Activated T-cell treated with anti-CD3 and anti-CD28 coated beads for 1 hour (primary cell): Measurements from ENCODE around the gene STK24.
"Not testable (repeated sequence)": the region's sequence is repeated elsewhere in the genome, so short reads cannot be mapped to it uniquely, and the experiment has no call there.

ENCODE experiments used
- DNase-seq: peaks from one replicate; pipeline ENCODE4 v3.0.0-alpha.2; 2020; ENCODE audit warnings: low read depth

Gene STK24

DNA sequence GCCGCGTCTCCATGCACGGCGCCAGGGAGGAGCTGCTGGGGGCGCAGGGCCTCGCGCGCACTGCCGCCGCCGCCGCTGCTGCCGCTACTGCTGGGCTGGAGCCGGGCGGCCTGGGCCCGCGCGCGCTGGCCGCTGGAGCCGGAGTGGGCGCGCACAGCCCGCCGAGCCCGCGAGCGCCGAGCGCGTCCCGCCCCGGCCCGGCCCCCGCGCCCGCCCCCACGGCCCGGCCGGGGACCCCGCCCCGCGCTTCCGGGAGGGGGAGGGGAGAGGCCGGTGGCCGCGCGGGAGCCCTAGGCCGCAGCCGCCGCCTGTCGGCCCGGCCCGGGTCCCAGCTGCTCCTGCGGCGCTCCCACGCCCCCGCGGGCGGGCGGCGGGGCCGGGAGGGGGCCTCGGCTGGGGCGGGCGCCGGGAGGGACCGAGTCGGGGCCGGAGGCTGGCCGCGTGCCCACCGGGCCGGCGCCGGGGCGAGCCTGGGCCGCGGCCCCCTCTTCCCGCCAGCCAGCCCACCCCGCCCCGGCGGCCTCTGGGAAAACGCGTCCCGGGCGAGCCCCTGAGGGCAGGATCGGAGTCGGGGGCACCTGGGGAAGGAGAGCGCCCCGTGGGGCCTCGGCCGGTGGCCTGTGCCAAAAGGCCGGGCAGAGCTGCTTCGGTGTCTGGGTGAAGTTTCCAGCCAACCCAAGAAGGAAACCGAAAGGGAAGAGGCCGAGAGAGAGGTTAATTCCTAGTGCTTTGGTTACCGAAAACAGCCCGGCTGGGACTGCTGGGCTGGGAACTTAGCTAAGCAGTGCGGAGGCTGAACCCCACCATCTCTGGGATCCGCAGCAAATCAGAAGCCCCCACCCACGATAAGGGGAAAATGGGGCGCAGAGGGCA is at the start of gene STK24:
Gene STK24, minus strand, starts transcription at position 145 of the 873 bp plus-strand sequence. CDS start 321 bp downstream, outside the sequence.
- DNase-seq = peak; percentile 46

GRCh38 chr13:98626298-98626935 is 49.5 kb upstream of the STK24 start:
- DNase-seq = no peak

DNA sequence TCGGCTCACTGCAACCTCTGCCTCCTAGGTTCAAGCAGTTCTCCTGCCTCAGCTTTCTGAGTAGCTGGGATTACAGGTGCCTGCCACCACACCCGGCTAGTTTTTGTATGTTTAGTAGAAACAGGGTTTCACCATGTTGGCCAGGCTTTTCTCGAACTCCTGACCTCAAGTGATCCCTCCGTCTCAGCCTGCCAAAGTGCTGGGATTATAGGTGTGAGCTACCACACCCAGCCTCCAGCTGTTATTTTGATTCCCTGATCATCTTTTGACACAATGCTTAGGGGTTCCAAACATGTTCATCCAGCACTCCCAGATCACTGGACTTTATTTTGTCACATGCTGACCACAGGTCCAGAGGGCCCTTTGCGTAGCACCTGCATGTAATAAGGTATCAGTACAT is 47.7 kb upstream of the STK24 start:
- DNase-seq = not testable (repeated sequence)

GRCh38 chr13:98622931-98623331 is 46.0 kb upstream of the STK24 start:
- no peak for DNase-seq

DNA sequence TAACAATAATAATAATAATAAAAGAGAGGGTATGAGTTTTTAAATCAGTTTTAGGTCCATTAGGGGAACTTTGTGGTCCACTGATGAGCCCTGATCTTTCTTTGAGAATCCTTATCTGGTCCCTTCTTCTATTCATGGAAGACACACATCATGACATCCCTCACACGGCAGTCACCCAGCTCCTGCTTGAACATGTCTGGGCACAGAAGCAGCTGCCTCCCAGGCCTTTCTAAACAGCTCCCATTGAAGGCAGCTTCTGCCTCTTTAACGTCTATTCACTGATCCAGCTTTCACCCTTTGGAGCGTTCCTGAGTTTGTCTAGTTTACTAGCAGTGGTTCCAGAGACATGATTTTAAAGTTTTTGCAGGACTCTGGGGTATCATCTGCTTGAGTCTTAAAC is 42.6 kb upstream of the STK24 start:
- DNase-seq = no peak

- DNase-seq = not testable (repeated sequence)
These were observed 38.7 kb upstream of the STK24 start for GRCh38 chr13:98615595-98615994.

DNA sequence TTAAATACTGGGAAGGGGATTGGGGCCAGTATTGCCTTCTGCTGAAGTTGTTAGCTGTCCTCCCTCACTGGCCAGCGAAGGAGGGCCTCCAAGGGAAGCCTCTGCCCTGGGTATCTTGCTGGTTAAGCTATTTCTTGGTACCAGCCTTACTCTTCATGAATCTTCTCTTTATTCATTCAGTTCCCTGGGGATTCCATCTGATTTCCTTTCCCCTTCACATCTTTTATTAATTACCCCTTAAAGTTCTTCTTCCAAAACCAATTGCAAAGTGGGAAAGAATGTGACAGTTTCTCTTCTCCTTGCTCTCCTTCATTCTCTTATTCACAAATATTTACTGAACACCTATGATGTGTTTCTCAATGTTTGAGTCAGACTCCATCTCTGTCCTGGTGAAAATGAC is 36.7 kb upstream of the STK24 start:
- DNase-seq = no peak

GRCh38 chr13:98609756-98610155 is 32.8 kb upstream of the STK24 start:
- no peak for DNase-seq

DNA sequence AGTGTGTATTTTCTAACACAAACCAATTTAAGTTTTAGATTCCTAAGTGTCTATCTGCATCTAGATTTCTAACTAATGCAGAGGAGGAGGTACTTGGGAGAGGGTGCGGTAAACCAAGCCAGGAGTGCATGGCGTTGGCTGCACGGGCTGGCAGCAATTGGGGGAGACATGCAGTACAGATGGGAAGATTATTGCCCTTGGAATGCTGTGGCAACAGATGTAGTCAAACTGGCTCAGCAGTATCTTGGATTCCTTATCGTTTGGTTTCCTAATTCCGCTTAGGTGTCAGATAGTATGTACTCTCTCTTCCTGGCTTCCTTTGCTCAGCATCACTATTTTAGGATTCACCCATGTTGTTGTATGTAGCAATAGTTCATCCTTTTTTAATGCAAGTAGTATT is 29.4 kb upstream of the STK24 start:
- DNase-seq = no peak

- no peak for DNase-seq
These were observed 22.8 kb upstream of the STK24 start for GRCh38 chr13:98599502-98600328.

DNA sequence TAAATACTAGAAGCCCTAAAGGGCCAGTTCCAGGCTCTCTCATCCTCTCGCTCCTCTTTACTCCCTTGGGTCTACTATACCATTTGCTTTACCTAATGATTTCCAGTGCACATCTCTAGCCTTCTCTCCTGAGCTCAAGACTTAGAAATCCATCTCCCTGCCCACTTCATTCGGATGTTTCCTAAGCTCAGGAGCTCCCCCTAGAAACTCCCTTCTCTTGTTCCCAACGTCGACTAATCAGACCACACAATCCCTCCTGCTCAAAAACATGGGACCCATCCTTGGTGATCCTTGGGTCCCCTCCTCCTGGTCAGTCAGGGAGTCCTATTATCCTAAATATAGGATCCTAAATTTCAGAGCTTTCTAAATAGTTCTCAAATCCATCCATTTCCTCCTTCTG is 21.1 kb upstream of the STK24 start:
- DNase-seq = no peak

GRCh38 chr13:98595134-98595533 is 18.2 kb upstream of the STK24 start:
- no peak for DNase-seq

- no peak for DNase-seq
These were observed 15.4 kb upstream of the STK24 start for GRCh38 chr13:98592362-98592732.

DNA sequence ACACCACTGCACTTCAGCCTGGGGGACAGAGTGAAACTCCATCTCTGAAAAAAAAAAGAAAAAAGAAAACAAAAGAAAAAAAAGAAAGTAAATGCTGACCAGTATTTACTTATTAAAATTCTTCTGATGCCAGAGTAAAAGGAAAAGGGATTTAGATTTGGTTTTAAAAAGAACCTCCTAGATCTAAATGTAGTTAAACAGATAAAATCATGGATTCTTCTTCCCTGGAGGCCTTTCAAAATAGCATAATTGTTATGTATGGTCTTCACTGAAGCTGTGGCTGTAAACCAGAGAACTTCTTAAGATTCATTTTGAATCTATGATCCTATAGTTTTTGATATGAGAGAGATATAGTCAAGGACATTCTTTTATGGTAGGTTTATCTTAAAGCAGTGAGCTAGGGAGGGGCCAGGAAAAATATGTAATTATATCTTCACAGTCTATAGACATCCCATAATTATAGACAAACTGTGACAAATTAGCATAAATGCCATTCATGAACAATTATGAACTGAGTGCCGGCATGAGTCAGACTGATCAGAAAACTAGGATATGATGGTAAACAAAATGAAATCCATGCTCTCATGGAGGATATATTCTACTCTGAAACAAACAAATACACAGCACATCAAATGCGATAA is 14.9 kb upstream of the STK24 start:
- no peak for DNase-seq

DNA sequence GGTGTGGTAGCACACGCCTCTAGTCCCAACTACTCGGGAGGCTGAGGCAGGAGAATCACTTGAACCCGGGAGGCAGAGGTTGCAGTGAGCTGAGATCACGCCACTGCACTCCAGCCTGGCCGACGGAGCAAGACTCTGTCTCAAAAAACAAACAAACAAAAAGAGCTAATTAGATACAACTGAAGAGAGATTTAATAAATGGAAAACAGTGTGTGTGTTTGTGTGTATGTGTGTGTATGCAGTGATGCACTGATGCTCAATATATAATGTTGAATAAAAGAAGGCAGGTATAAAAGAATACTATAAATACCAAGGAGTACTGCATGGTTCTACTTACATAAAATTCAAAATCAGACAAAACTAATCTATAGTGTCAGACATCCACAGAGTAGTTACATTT is 13.6 kb upstream of the STK24 start:
- not testable (repeated sequence) for DNase-seq

- DNase-seq = not testable (repeated sequence)
These were observed 12.6 kb upstream of the STK24 start for GRCh38 chr13:98589516-98589915.

- DNase-seq = no peak
These were observed 9.8 kb upstream of the STK24 start for GRCh38 chr13:98586400-98587345.

- DNase-seq = no peak
These were observed 9.0 kb upstream of the STK24 start for GRCh38 chr13:98585946-98586345.

- DNase-seq = no peak
These were observed 8.5 kb upstream of the STK24 start for GRCh38 chr13:98585398-98585754.

GRCh38 chr13:98584668-98585397 is 7.9 kb upstream of the STK24 start:
- no peak for DNase-seq
